Stimulated activated CD4-positive, alpha-beta T cell treated with anti-CD3 and anti-CD28 coated beads, Interleukin-2, amount 100 ng/mL, for 48 hours (primary cell): ENCODE measurements around the gene CYFIP1.

Experiments used
- DNase-seq, 2 donors: peaks; one replicate each; pipeline ENCODE4 v3.0.0-alpha.2; 2020

The CYFIP1 gene

GRCh38 chr15:22967084-22967770, 12.9 kb downstream of the CYFIP1 start:
- DNase-seq = no peak

- no peak for DNase-seq
These were observed 13.7 kb downstream of the CYFIP1 start for GRCh38 chr15:22966321-22967083.

- DNase-seq = no peak
These were observed 16.5 kb downstream of the CYFIP1 start for GRCh38 chr15:22963641-22964040.

- DNase-seq = no peak
These were observed 17.6 kb downstream of the CYFIP1 start for GRCh38 chr15:22962611-22963010.

- DNase-seq = no peak
These were observed 18.4 kb downstream of the CYFIP1 start for GRCh38 chr15:22961762-22962161.

- no peak for DNase-seq
These were observed 19.6 kb downstream of the CYFIP1 start for GRCh38 chr15:22960556-22960955.

- no peak for DNase-seq
These were observed 20.0 kb downstream of the CYFIP1 start for GRCh38 chr15:22960126-22960525.

GRCh38 chr15:22959321-22960101, 20.7 kb downstream of the CYFIP1 start:
- no peak for DNase-seq

- DNase-seq = no peak
These were observed 21.5 kb downstream of the CYFIP1 start for GRCh38 chr15:22958487-22959280.

- no peak for DNase-seq
These were observed 23.2 kb downstream of the CYFIP1 start for GRCh38 chr15:22956978-22957260.

GRCh38 chr15:22956257-22956977, 23.8 kb downstream of the CYFIP1 start:
- DNase-seq = no peak

GRCh38 chr15:22955544-22956119, 24.5 kb downstream of the CYFIP1 start:
- DNase-seq = no peak

GRCh38 chr15:22954798-22955543, 25.2 kb downstream of the CYFIP1 start:
- no peak for DNase-seq

- DNase-seq = no peak
These were observed 25.8 kb downstream of the CYFIP1 start for GRCh38 chr15:22954326-22954725.

- no peak for DNase-seq
These were observed 27.2 kb downstream of the CYFIP1 start for GRCh38 chr15:22952796-22953579.

- no peak for DNase-seq
These were observed 28.5 kb downstream of the CYFIP1 start for GRCh38 chr15:22951381-22952280.

- no peak for DNase-seq
These were observed 29.2 kb downstream of the CYFIP1 start for GRCh38 chr15:22951031-22951380.

GRCh38 chr15:22950256-22950990, 29.7 kb downstream of the CYFIP1 start:
- DNase-seq = no peak
